SU-DHL-6 (cell line): ENCODE measurements around the gene ADCY5.

Experiments
- H2AFZ ChIP-seq: fragments of 200-600 bp; sonication (generic); 2 replicates; pipeline ENCODE4 v1.6.1; 2014; ENCODE audit warnings: low read depth, mild to moderate bottlenecking, moderate library complexity, mixed read lengths, antibody characterized with exemption, low read length; ENCODE audit not compliant: severe bottlenecking
- H3F3A ChIP-seq: fragments of 200-600 bp; shearing (Covaris generic); 2 replicates; pipeline ENCODE4 v1.6.0; 2016; ENCODE audit warnings: antibody characterized with exemption, mild to moderate bottlenecking; ENCODE audit not compliant: insufficient read depth
- H3K27ac ChIP-seq: fragments of 200-600 bp; sonication (generic); 2 replicates; pipeline ENCODE4 v1.5.1; 2016; ENCODE audit warnings: low read depth, mild to moderate bottlenecking, low read length, moderate library complexity, mixed read lengths
- H3K27me3 ChIP-seq: fragments of 200-600 bp; sonication (generic), shearing (Covaris generic); 2 replicates; pipeline ENCODE4 v1.6.0; 2014; ENCODE audit warnings: mild to moderate bottlenecking, low read length
- H3K36me3 ChIP-seq: fragments of 200-600 bp; sonication (generic); 2 replicates; pipeline ENCODE4 v1.6.1; 2014; ENCODE audit warnings: mild to moderate bottlenecking, low read length, mixed read lengths
- H3K4me2 ChIP-seq: fragments of 300-600, 200-600 bp; shearing (Covaris generic), sonication (generic); 2 replicates; pipeline ENCODE4 v1.6.0; 2014; ENCODE audit warnings: low read length, low read depth, mild to moderate bottlenecking; ENCODE audit not compliant: poor library complexity, severe bottlenecking
- H3K4me3 ChIP-seq: fragments of 200-600 bp; sonication (generic); 2 replicates; pipeline ENCODE4 v1.5.1; 2014; ENCODE audit warnings: antibody characterized with exemption, low read length, mild to moderate bottlenecking, mixed read lengths; ENCODE audit not compliant: insufficient read depth, poor library complexity, severe bottlenecking
- H3K79me2 ChIP-seq: fragments of 200-600 bp; sonication (generic); 2 replicates; pipeline ENCODE4 v1.6.1; 2014; ENCODE audit warnings: mild to moderate bottlenecking, low read length, moderate library complexity; ENCODE audit not compliant: insufficient read depth
- H3K9ac ChIP-seq: fragments of 200-600 bp; sonication (generic); 2 replicates; pipeline ENCODE4 v1.7.0; 2014; ENCODE audit warnings: mild to moderate bottlenecking, low read length
- H3K9me2 ChIP-seq: fragments of 200-600 bp; sonication (generic); replicated peaks from 2 replicates; pipeline ENCODE4 v1.6.1; 2014; ENCODE audit warnings: low read length; ENCODE audit not compliant: insufficient read depth
- H3K9me3 ChIP-seq: fragments of 200-600 bp; sonication (generic); 2 replicates; pipeline ENCODE4 v1.6.1; 2014; ENCODE audit warnings: low read length, mixed read lengths; ENCODE audit not compliant: insufficient read depth
- H4K20me1 ChIP-seq: fragments of 200-600 bp; sonication (generic); 2 replicates; pipeline ENCODE4 v1.6.1; 2014; ENCODE audit warnings: low read depth, mild to moderate bottlenecking, antibody characterized with exemption, low read length, moderate library complexity, mixed read lengths
- CTCF ChIP-seq: fragments of 200-600 bp; sonication (generic); IDR thresholded peaks from one replicate; pipeline ENCODE4 v1.5.1; 2017; ENCODE audit warnings: antibody characterized with exemption, mild to moderate bottlenecking, low read length, moderate library complexity; ENCODE audit not compliant: insufficient read depth, poor library complexity, severe bottlenecking
- EZH2phosphoT487 ChIP-seq: fragments of 200-600 bp; sonication (generic), shearing (Covaris generic); conservative IDR thresholded peaks from 2 replicates; pipeline ENCODE4 v1.6.1; 2018; ENCODE audit warnings: mild to moderate bottlenecking, antibody characterized with exemption, low read length, moderate library complexity, mixed read lengths

ADCY5 gene

GRCh38 chr3:123258359-123258758 lies 190.5 kb downstream of the ADCY5 start:
- Histone ChIP-seq H3K79me2 (no peaks in the 10 kb centered on the region), H3K9ac (no peak overlapping the region), H3F3A (peaks cover 11% of the 10 kb centered on the region), H3K27me3 (no peaks in the 10 kb centered on the region), H3K27ac (no peak overlapping the region), H4K20me1 (no peaks in the 10 kb centered on the region), H3K4me3 (no peak overlapping the region), H3K36me3 (no peaks in the 10 kb centered on the region), H2AFZ (no peak overlapping the region), H3K9me3 (no peaks in the 10 kb centered on the region), H3K4me2 (no peak overlapping the region), H3K9me2 (no peaks in the 10 kb centered on the region)
- TF ChIP-seq CTCF (no peak), EZH2phosphoT487 (no peak)

- H3K4me3 ChIP-seq: no peak overlapping the region
- H3K79me2 ChIP-seq: no peaks in the 10 kb centered on the region
- H3K36me3 ChIP-seq: no peaks in the 10 kb centered on the region
- H3K27me3 ChIP-seq: no peaks in the 10 kb centered on the region
- no peaks in the 10 kb centered on the region for H3K9me2 ChIP-seq
- no peak overlapping the region for H3K27ac ChIP-seq
- peaks cover 11% of the 10 kb centered on the region for H3F3A ChIP-seq
- H3K4me2 ChIP-seq: no peak overlapping the region
- TF ChIP-seq CTCF: no peak
- no peak for TF ChIP-seq EZH2phosphoT487
- H3K9me3 ChIP-seq: no peaks in the 10 kb centered on the region
- H2AFZ ChIP-seq: no peak overlapping the region
- H4K20me1 ChIP-seq: no peaks in the 10 kb centered on the region
- H3K9ac ChIP-seq: no peak overlapping the region
Observed at GRCh38 chr3:123256256-123256655, 192.6 kb downstream of the ADCY5 start.

- Histone ChIP-seq H3F3A (no peaks in the 10 kb centered on the region), H3K4me2 (no peak overlapping the region), H3K27ac (no peak overlapping the region), H3K36me3 (peaks cover 5% of the 10 kb centered on the region; the same call in 1 of the 2 replicates), H3K27me3 (no peaks in the 10 kb centered on the region), H3K79me2 (no peaks in the 10 kb centered on the region; the same call in 1 of the 2 replicates), H3K9me3 (no peaks in the 10 kb centered on the region), H2AFZ (no peak overlapping the region), H3K4me3 (no peak overlapping the region), H3K9ac (no peak overlapping the region), H3K9me2 (no peaks in the 10 kb centered on the region), H4K20me1 (no peaks in the 10 kb centered on the region)
- TF ChIP-seq CTCF (no peak), EZH2phosphoT487 (no peak)
Observed at GRCh38 chr3:123246866-123247265, 202.0 kb downstream of the ADCY5 start.
